Mesodermal cell (in vitro differentiated cells): ENCODE data around the gene CHST11.

Experiments
- H3K27ac ChIP-seq: 2 replicates; pipeline ENCODE4 v1.7.0; 2013; ENCODE audit warnings: mild to moderate bottlenecking, low read depth, low read length, moderate library complexity; ENCODE audit not compliant: severe bottlenecking
- H3K36me3 ChIP-seq: 2 replicates; pipeline ENCODE4 v1.7.1; 2013; ENCODE audit warnings: mild to moderate bottlenecking, low read length, moderate library complexity; ENCODE audit not compliant: control insufficient read depth, insufficient read depth
- H3K4me1 ChIP-seq: one replicate; pipeline ENCODE4 v1.7.1; 2013; ENCODE audit warnings: mild to moderate bottlenecking, low read length; ENCODE audit not compliant: insufficient read depth, control insufficient read depth, poor library complexity, severe bottlenecking
- H3K4me3 ChIP-seq: 2 replicates; pipeline ENCODE4 v1.7.0; 2013; ENCODE audit warnings: low read length, control low read depth, mild to moderate bottlenecking; ENCODE audit not compliant: insufficient read depth, poor library complexity, severe bottlenecking; ENCODE audit errors: extremely low read depth
- H3K9me3 ChIP-seq: 2 replicates; pipeline ENCODE4 v1.7.1; 2013; ENCODE audit warnings: mild to moderate bottlenecking, low read length, moderate library complexity; ENCODE audit not compliant: control insufficient read depth
- WGBS, 2 experiments: methylation state at CpG; one replicate each; pipeline ENCODE4 v1.1.5; 2013; ENCODE audit warnings: missing lambda C conversion rate in 2 of 2; ENCODE audit not compliant: insufficient coverage in 2 of 2; 5-methylcytosine and 5-hydroxymethylcytosine counted together

CHST11 gene

GRCh38 chr12:104427547-104427938 is 29.2 kb upstream of the CHST11 start:
- Histone ChIP-seq H3K9me3 (peaks cover 12% of the 10 kb centered on the region), H3K4me3 (no peak overlapping the region), H3K27ac (no peak overlapping the region), H3K36me3 (no peaks in the 10 kb centered on the region), H3K4me1 (peaks cover 5% of the 10 kb centered on the region)
- WGBS, 2 experiments: no CpG with 5 or more reads among the region's 1 CpG

DNA sequence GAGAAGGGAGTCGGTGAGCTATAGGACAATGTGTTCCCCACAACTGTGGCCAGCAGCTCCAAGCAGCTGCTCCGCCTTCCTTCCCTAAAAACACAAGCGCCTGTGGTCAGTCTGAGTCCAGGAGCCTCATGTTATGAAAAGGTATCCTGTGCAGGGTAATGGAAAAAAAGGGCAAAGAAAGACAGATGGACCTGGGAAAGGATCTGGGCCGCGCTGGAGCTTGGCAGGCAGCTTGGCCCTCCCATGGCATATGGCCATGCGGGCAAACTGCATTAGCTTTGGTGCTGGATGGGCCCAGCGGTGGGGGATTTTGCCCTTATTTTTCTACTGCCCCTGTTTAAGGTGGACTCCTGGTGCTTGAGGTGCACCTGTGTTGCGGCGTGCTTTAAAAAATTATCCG is 23.7 kb upstream of the CHST11 start:
- Histone ChIP-seq H3K4me3 (no peak overlapping the region), H3K9me3 (peaks cover 6% of the 10 kb centered on the region), H3K27ac (no peak overlapping the region), H3K4me1 (no peaks in the 10 kb centered on the region), H3K36me3 (no peaks in the 10 kb centered on the region)
- 81 to 98% methylated on average over 3 to 5 of the region's 10 CpGs for WGBS, 2 experiments

GRCh38 chr12:104434129-104434528 is 22.6 kb upstream of the CHST11 start:
- Histone ChIP-seq H3K36me3 (no peaks in the 10 kb centered on the region), H3K27ac (no peak overlapping the region), H3K4me1 (no peaks in the 10 kb centered on the region), H3K4me3 (no peak overlapping the region), H3K9me3 (no peaks in the 10 kb centered on the region)
- no CpG with 5 or more reads among the region's 1 CpG for WGBS, 2 experiments

DNA sequence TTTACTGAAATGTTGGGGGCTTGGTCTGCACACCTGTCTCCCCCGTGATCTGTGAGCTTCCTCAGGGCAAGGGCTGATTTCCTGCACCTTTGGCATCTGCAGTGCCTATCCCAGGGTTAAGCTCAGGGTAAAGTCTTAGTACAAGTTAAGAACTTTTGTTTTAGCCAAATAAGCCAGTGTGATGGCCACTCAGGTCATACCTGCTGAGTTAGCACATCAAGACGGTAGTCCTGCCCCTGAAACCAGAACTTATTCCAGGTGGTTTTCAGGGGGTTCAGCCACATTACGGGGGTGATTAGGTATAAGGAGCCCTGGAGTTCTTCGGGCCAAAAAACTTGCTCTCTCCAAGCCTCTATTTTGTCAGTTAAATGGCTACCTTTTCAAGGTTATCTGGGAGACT is 21.6 kb upstream of the CHST11 start:
- no peaks in the 10 kb centered on the region for H3K4me1 ChIP-seq
- no peak overlapping the region for H3K27ac ChIP-seq
- H3K9me3 ChIP-seq: no peaks in the 10 kb centered on the region
- 78 to 89% methylated on average over 1 to 4 of the region's 4 CpGs for WGBS, 2 experiments
- no peaks in the 10 kb centered on the region for H3K36me3 ChIP-seq
- no peak overlapping the region for H3K4me3 ChIP-seq

GRCh38 chr12:104435765-104436164 is 21.0 kb upstream of the CHST11 start:
- WGBS, 2 experiments: 63 to 80% methylated on average over 2 of the region's 3 CpGs

DNA sequence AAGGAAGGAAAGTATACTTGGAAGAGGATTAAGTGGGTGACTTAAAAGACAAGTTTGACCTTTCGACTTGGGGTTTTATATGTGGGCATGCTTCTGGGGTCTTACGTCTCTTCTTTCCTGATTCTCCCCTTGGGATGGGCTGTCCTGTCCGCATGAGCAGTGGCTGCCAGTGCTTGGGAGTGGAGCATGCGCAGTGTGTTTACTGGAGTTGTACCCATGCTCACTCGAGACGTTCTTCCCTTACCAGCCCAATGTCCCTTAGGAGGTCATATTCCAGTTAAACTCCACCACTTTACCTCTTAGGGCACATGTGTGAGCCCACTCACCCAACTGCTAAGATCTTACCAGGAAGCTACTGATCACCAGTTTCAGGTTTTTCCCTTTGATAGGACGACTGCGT is 20.0 kb upstream of the CHST11 start:
- Histone ChIP-seq H3K36me3 (no peaks in the 10 kb centered on the region), H3K4me3 (no peak overlapping the region), H3K4me1 (no peaks in the 10 kb centered on the region), H3K9me3 (no peaks in the 10 kb centered on the region), H3K27ac (no peak overlapping the region)
- 82 to 96% methylated on average over 5 to 6 of the region's 8 CpGs for WGBS, 2 experiments

More at GRCh38 chr12:104435765-104436164, 21.0 kb upstream of the CHST11 start:
- Histone ChIP-seq H3K4me3 (no peak overlapping the region), H3K9me3 (no peaks in the 10 kb centered on the region), H3K27ac (no peak overlapping the region), H3K36me3 (no peaks in the 10 kb centered on the region), H3K4me1 (no peaks in the 10 kb centered on the region)

DNA sequence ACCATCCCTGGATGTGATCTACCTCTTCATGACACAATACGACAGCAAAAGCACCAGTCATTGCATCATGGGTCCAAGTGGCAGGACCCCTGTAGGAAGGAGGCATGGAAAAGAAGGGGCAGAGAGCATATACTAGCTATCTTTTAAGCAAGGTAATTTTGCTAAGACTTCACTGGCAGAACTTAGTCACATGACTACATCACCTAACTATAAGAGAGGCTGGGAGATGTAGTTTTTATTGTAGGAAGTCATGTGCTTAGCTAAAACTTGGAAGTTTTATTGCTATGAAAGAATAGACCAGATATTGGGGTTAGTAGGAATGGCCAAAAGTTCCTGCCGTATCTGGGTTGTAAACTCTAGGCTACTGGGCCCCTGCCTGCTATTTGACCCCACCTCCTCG is 18.6 kb upstream of the CHST11 start:
- Histone ChIP-seq H3K27ac (no peak overlapping the region), H3K36me3 (no peaks in the 10 kb centered on the region), H3K9me3 (no peaks in the 10 kb centered on the region), H3K4me1 (no peaks in the 10 kb centered on the region), H3K4me3 (no peak overlapping the region)
- WGBS, 2 experiments: 66 to 100% methylated on average over 1 to 2 of the region's 3 CpGs

- Histone ChIP-seq H3K9me3 (no peaks in the 10 kb centered on the region), H3K36me3 (no peaks in the 10 kb centered on the region), H3K27ac (no peak overlapping the region), H3K4me3 (no peak overlapping the region), H3K4me1 (no peaks in the 10 kb centered on the region)
- 92 to 97% methylated on average over 5 to 10 of the region's 12 CpGs for WGBS, 2 experiments
Measured at GRCh38 chr12:104439137-104439536, 17.6 kb upstream of the CHST11 start.

DNA sequence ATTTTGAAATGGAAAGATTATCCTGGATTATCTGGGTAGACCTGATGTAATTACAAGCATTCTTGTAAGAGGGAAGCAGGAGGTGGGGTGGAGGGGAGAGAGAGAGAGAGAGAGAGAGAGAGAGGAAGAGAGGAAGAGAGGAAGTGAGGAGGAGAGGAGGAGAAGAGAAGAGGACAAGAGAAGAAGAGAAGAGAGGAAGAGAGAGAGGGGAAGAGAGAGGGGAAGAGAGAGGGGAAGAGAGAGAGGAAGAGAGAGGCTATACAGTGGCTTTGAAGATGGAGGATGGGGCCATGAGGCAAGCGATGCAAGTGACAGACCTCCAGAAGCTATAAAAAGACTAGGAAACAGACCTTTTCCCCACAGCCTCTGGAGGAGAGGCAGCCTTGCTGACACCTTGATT is 13.7 kb upstream of the CHST11 start:
- no CpG with 5 or more reads among the region's 1 CpG for WGBS, 2 experiments
- Histone ChIP-seq H3K9me3 (no peaks in the 10 kb centered on the region), H3K27ac (no peak overlapping the region), H3K4me1 (no peaks in the 10 kb centered on the region), H3K36me3 (no peaks in the 10 kb centered on the region), H3K4me3 (no peak overlapping the region)

GRCh38 chr12:104446646-104447421 is 9.9 kb upstream of the CHST11 start:
- 94 to 97% methylated on average over 2 to 5 of the region's 5 CpGs for WGBS, 2 experiments
- Histone ChIP-seq H3K4me1 (no peaks in the 10 kb centered on the region), H3K9me3 (no peaks in the 10 kb centered on the region), H3K36me3 (no peaks in the 10 kb centered on the region), H3K4me3 (no peak overlapping the region), H3K27ac (no peak overlapping the region)

GRCh38 chr12:104448031-104448430 is 8.7 kb upstream of the CHST11 start:
- Histone ChIP-seq H3K9me3 (no peaks in the 10 kb centered on the region), H3K4me1 (no peaks in the 10 kb centered on the region), H3K4me3 (no peak overlapping the region), H3K27ac (no peak overlapping the region), H3K36me3 (no peaks in the 10 kb centered on the region)
- 91 to 97% methylated on average over 3 to 4 of the region's 5 CpGs for WGBS, 2 experiments
